Suprapubic skin (tissue), 4 donors: ENCODE data around the gene PLEKHG5. TPM values are rescaled to one million over a fixed set of nuclear protein-coding genes. Genes with fewer than 3 reads are reported as not detected.

ENCODE experiments used
- DNase-seq, 2 donors: peaks; one replicate each; pipeline ENCODE4 v3.0.0-alpha.2; 2019; ENCODE audit warnings: low spot score in 2 of 2
- H3K27ac ChIP-seq: fragments of 200-600 bp; sonication (generic); one replicate; pipeline ENCODE4 v1.5.1; 2019
- H3K27me3 ChIP-seq: fragments of 200-600 bp; sonication (generic); one replicate; pipeline ENCODE4 v1.5.1; 2019
- H3K36me3 ChIP-seq: fragments of 200-600 bp; sonication (generic); one replicate; pipeline ENCODE4 v1.5.1; 2019
- H3K4me1 ChIP-seq: fragments of 200-600 bp; sonication (generic); one replicate; pipeline ENCODE4 v1.5.1; 2019
- H3K4me3 ChIP-seq: fragments of 200-600 bp; sonication (generic); one replicate; pipeline ENCODE4 v1.5.1; 2019; ENCODE audit warnings: mild to moderate bottlenecking
- H3K9me3 ChIP-seq: fragments of 200-600 bp; sonication (generic); one replicate; pipeline ENCODE4 v1.5.1; 2019
- CTCF ChIP-seq, 2 donors: fragments of 200-600 bp in 1 of 2; fragments of 450-650 bp in 1 of 2; sonication (generic) in 1 of 2; IDR thresholded peaks; one replicate each; pipeline ENCODE4 v1.5.1; 2016 to 2019; ENCODE audit warnings: antibody characterized with exemption in 2 of 2, mild to moderate bottlenecking in 1 of 2, moderate library complexity in 1 of 2
- EP300 ChIP-seq: sonication (generic); formaldehyde crosslinking; IDR thresholded peaks from one replicate; pipeline ENCODE4 v1.6.1; 2017; ENCODE audit warnings: antibody characterized with exemption
- POLR2A ChIP-seq, 2 donors: fragments of 450-650 bp; IDR thresholded peaks; one replicate each; pipeline ENCODE4 v1.6.1; 2017; ENCODE audit warnings: antibody characterized with exemption in 2 of 2, mild to moderate bottlenecking in 2 of 2, moderate library complexity in 2 of 2
- POLR2AphosphoS5 ChIP-seq, 3 donors: sonication (generic); formaldehyde crosslinking; IDR thresholded peaks; one replicate each; pipeline ENCODE4 v1.6.1; 2017; ENCODE audit warnings: antibody characterized with exemption in 3 of 3
- WGBS: methylation state at CpG from one replicate; pipeline ENCODE4 v1.1.5; 2018; 5-methylcytosine and 5-hydroxymethylcytosine counted together
- total RNA-seq, 4 donors: library from RNA; depleted of rRNA; stranded (reverse); fragments of >200 nt; gene quantifications; one replicate each; pipeline ENCODE4 v1.1.0, GENCODE V29; 2016

PLEKHG5 gene
- total RNA-seq, 4 donors from 2014 or later: 76.3 to 347 (median 107) TPM

- peaks cover 74% of the 10 kb centered on the region for H3K36me3 ChIP-seq
- 96% methylated on average over 8 of the region's 8 CpGs for WGBS
- H3K27ac ChIP-seq: no peak overlapping the region
- H3K4me1 ChIP-seq: no peaks in the 10 kb centered on the region
- DNase-seq: no peak
- no peaks in the 10 kb centered on the region for H3K27me3 ChIP-seq
- TF ChIP-seq CTCF (IDR thresholded peaks at IDR 0.05) (no peak), POLR2A (IDR thresholded peaks at IDR 0.05) (no peak), POLR2AphosphoS5 (IDR thresholded peaks at IDR 0.05) (no peak), EP300 (no peak)
- no peaks in the 10 kb centered on the region for H3K9me3 ChIP-seq
- no peak overlapping the region for H3K4me3 ChIP-seq
Observed at GRCh38 chr1:6534248-6534822, 42.9 kb upstream of the PLEKHG5 start.

- Histone ChIP-seq H3K4me1 (no peaks in the 10 kb centered on the region), H3K9me3 (no peaks in the 10 kb centered on the region), H3K27ac (no peak overlapping the region), H3K4me3 (no peak overlapping the region), H3K36me3 (peaks cover 90% of the 10 kb centered on the region), H3K27me3 (no peaks in the 10 kb centered on the region)
- no peak for TF ChIP-seq CTCF (IDR thresholded peaks at IDR 0.05)
- no peak for TF ChIP-seq POLR2A (IDR thresholded peaks at IDR 0.05)
- TF ChIP-seq EP300: no peak
- TF ChIP-seq POLR2AphosphoS5 (IDR thresholded peaks at IDR 0.05): no peak
- no peak for DNase-seq
- 85% methylated on average over 5 of the region's 5 CpGs for WGBS
Observed at GRCh38 chr1:6531996-6532395, 40.5 kb upstream of the PLEKHG5 start.

GRCh38 chr1:6530504-6531160 lies 39.2 kb upstream of the PLEKHG5 start:
- Histone ChIP-seq H3K4me3 (no peak overlapping the region), H3K27ac (no peak overlapping the region), H3K9me3 (no peaks in the 10 kb centered on the region), H3K27me3 (no peaks in the 10 kb centered on the region), H3K36me3 (peaks cover 97% of the 10 kb centered on the region), H3K4me1 (no peaks in the 10 kb centered on the region)
- DNase-seq: no peak
- WGBS: 98% methylated on average over 11 of the region's 13 CpGs
- TF ChIP-seq POLR2AphosphoS5 (IDR thresholded peaks at IDR 0.05): no peak
- TF ChIP-seq CTCF (IDR thresholded peaks at IDR 0.05): no peak
- TF ChIP-seq EP300: no peak
- TF ChIP-seq POLR2A (IDR thresholded peaks at IDR 0.05): no peak

GRCh38 chr1:6528492-6528891 lies 37.0 kb upstream of the PLEKHG5 start:
- WGBS: 87% methylated on average over 7 of the region's 7 CpGs
- Histone ChIP-seq H3K4me1 (no peaks in the 10 kb centered on the region), H3K4me3 (no peak overlapping the region), H3K27ac (no peak overlapping the region), H3K27me3 (no peaks in the 10 kb centered on the region), H3K36me3 (peaks cover 85% of the 10 kb centered on the region), H3K9me3 (no peaks in the 10 kb centered on the region)
- DNase-seq: no peak
- TF ChIP-seq POLR2A (IDR thresholded peaks at IDR 0.05): no peak
- TF ChIP-seq POLR2AphosphoS5 (IDR thresholded peaks at IDR 0.05): no peak
- no peak for TF ChIP-seq EP300
- no peak for TF ChIP-seq CTCF (IDR thresholded peaks at IDR 0.05)

- H3K4me1 ChIP-seq: no peaks in the 10 kb centered on the region
- no peak overlapping the region for H3K4me3 ChIP-seq
- peaks cover 63% of the 10 kb centered on the region for H3K36me3 ChIP-seq
- no peaks in the 10 kb centered on the region for H3K27me3 ChIP-seq
- TF ChIP-seq CTCF (IDR thresholded peaks at IDR 0.05) (no peak), POLR2AphosphoS5 (IDR thresholded peaks at IDR 0.05) (no peak), POLR2A (IDR thresholded peaks at IDR 0.05) (no peak), EP300 (no peak)
- no peak overlapping the region for H3K27ac ChIP-seq
- H3K9me3 ChIP-seq: no peaks in the 10 kb centered on the region
- no peak for DNase-seq
- WGBS: 80% methylated on average over 9 of the region's 11 CpGs
Observed at GRCh38 chr1:6526316-6526715, 34.8 kb upstream of the PLEKHG5 start.
